Measurements from ENCODE around the gene E4F1. TPM values are rescaled to one million over a fixed set of nuclear protein-coding genes. Genes with fewer than 3 reads are reported as not detected.

Gene E4F1
- total and polyA plus RNA-seq, 9 of the 15 experiments (the other 6 are each of a cell fraction or from before 2014, with no cell fraction given) = 0.48 to 94.9 (median 20.4) TPM

DNA sequence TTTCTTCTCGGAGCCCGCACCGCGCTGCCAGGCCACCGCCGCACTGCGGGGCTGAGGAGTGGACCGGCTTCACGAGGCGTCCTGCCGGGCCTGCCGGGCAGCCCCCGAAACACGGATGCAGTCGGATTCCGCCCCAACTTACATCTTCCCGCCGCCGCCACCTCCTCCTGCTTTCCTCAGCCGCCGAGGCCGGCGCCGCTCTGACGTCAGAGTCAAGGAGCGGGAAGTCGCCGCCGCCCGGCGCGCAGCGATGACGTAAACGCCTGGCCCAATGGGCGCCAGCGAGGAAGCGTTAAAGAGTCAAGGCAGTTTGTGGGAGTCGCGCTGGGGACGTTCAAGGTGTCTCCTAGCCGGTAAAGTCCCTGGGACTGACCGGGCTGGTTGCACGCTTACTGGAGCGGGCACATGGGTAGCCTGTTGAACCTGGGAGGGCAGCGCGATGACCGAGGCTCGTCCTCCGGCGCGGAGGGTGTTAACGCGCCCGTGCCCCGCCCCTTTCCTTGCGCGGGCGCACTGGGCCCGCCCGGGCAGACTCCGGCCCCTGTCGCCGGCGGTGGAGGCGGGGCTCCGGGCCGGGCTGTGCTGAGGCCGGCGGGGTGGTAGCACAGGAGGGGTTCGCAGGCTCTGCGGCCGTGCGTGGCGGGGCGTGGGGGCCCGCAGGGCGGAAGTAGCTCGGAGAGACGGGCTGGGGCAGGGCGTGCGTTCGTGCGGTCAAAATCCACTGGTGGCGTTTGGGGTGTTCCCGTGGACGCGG lies 44.7 kb downstream of the E4F1 start, which contains the start of gene RNPS1 (continued):
- TF ChIP-seq, protein P1, sequence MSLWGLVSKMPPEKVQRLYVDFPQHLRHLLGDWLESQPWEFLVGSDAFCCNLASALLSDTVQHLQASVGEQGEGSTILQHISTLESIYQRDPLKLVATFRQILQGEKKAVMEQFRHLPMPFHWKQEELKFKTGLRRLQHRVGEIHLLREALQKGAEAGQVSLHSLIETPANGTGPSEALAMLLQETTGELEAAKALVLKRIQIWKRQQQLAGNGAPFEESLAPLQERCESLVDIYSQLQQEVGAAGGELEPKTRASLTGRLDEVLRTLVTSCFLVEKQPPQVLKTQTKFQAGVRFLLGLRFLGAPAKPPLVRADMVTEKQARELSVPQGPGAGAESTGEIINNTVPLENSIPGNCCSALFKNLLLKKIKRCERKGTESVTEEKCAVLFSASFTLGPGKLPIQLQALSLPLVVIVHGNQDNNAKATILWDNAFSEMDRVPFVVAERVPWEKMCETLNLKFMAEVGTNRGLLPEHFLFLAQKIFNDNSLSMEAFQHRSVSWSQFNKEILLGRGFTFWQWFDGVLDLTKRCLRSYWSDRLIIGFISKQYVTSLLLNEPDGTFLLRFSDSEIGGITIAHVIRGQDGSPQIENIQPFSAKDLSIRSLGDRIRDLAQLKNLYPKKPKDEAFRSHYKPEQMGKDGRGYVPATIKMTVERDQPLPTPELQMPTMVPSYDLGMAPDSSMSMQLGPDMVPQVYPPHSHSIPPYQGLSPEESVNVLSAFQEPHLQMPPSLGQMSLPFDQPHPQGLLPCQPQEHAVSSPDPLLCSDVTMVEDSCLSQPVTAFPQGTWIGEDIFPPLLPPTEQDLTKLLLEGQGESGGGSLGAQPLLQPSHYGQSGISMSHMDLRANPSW (CRISPR knock-in tag; IDR thresholded peaks at IDR 0.05) = no peak
- TF ChIP-seq EGR1 (conservative IDR thresholded peaks at IDR 0.05) = peak; percentile 66
- TF ChIP-seq NCOA1 (IDR thresholded peaks at IDR 0.05; ENCODE audit: low read depth) = peak; percentile 46; the same call in 1 of the 2 replicates
- TF ChIP-seq ZNF445 (CRISPR knock-in tag; IDR thresholded peaks at IDR 0.05; ENCODE audit: low read depth) = no peak
- 0 out of 2 replicates have a peak, but pooled peaks have one; percentile 66 for TF ChIP-seq OTX1 (CRISPR knock-in tag; IDR thresholded peaks at IDR 0.05)
- 0 out of 2 replicates have a peak, but pooled peaks have one; percentile 62 for TF ChIP-seq ZNF589 (CRISPR knock-in tag; IDR thresholded peaks at IDR 0.05; ENCODE audit: low read depth)
- no peak for TF ChIP-seq ZNF174 (CRISPR knock-in tag; IDR thresholded peaks at IDR 0.05)
- peak; percentile 71; the same call in 1 of the 2 replicates for TF ChIP-seq ZSCAN29 (IDR thresholded peaks at IDR 0.05)
- TF ChIP-seq MYBL2 (IDR thresholded peaks at IDR 0.05; ENCODE audit: low read depth) = no peak
- TF ChIP-seq MYBL2 (CRISPR knock-in tag; IDR thresholded peaks at IDR 0.05; ENCODE audit: borderline replicate concordance) = 0 out of 2 replicates have a peak, but pooled peaks have one; percentile 13
- no peak for TF ChIP-seq SLC30A9 (CRISPR knock-in tag; IDR thresholded peaks at IDR 0.05)
- TF ChIP-seq, protein P2, sequence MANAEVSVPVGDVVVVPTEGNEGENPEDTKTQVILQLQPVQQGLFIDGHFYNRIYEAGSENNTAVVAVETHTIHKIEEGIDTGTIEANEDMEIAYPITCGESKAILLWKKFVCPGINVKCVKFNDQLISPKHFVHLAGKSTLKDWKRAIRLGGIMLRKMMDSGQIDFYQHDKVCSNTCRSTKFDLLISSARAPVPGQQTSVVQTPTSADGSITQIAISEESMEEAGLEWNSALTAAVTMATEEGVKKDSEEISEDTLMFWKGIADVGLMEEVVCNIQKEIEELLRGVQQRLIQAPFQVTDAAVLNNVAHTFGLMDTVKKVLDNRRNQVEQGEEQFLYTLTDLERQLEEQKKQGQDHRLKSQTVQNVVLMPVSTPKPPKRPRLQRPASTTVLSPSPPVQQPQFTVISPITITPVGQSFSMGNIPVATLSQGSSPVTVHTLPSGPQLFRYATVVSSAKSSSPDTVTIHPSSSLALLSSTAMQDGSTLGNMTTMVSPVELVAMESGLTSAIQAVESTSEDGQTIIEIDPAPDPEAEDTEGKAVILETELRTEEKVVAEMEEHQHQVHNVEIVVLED (CRISPR knock-in tag; IDR thresholded peaks at IDR 0.05) = peak; percentile 77
- TF ChIP-seq, protein P3, sequence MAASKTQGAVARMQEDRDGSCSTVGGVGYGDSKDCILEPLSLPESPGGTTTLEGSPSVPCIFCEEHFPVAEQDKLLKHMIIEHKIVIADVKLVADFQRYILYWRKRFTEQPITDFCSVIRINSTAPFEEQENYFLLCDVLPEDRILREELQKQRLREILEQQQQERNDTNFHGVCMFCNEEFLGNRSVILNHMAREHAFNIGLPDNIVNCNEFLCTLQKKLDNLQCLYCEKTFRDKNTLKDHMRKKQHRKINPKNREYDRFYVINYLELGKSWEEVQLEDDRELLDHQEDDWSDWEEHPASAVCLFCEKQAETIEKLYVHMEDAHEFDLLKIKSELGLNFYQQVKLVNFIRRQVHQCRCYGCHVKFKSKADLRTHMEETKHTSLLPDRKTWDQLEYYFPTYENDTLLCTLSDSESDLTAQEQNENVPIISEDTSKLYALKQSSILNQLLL (CRISPR knock-in tag; IDR thresholded peaks at IDR 0.05; ENCODE audit: borderline replicate concordance) = no peak
- TF ChIP-seq CC2D1A (IDR thresholded peaks at IDR 0.05) = 0 out of 2 replicates have a peak, but pooled peaks have one; percentile 59
- TF ChIP-seq DNMT1 (IDR thresholded peaks at IDR 0.05) = no peak
- TF ChIP-seq, protein P4, sequence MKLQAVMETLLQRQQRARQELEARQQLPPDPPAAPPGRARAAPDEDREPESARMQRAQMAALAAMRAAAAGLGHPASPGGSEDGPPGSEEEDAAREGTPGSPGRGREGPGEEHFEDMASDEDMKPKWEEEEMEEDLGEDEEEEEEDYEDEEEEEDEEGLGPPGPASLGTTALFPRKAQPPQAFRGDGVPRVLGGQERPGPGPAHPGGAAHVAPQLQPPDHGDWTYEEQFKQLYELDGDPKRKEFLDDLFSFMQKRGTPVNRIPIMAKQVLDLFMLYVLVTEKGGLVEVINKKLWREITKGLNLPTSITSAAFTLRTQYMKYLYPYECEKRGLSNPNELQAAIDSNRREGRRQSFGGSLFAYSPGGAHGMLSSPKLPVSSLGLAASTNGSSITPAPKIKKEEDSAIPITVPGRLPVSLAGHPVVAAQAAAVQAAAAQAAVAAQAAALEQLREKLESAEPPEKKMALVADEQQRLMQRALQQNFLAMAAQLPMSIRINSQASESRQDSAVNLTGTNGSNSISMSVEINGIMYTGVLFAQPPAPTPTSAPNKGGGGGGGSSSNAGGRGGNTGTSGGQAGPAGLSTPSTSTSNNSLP (IDR thresholded peaks at IDR 0.05; ENCODE audit: borderline replicate concordance, low read depth, low read length) = no peak
- no peak for TF ChIP-seq RAD21 (CRISPR knock-in tag; conservative IDR thresholded peaks at IDR 0.05 in 1 of 2, IDR thresholded peaks at IDR 0.05 in 1 of 2)
- no peak for TF ChIP-seq PTRF (tag; IDR thresholded peaks at IDR 0.05)
- TF ChIP-seq CHD4 (IDR thresholded peaks at IDR 0.05; ENCODE audit: insufficient read depth, insufficient replicate concordance, low read depth, low read length, poor library complexity, severe bottlenecking) = no peak
- TF ChIP-seq SUPT5H (IDR thresholded peaks at IDR 0.05) = peak; percentile 99

Measured in K562 (cell line).